GM12892 (cell line): ENCODE measurements around the gene BOLA3.

Experiments used
- POLR2A ChIP-seq: IDR thresholded peaks from 2 replicates; pipeline ENCODE4 v1.6.1; 2011; ENCODE audit warnings: low read depth, low read length, control low read depth
- POLR2AphosphoS5 ChIP-seq: IDR thresholded peaks from 2 replicates; pipeline ENCODE4 v1.6.1; 2011; ENCODE audit warnings: low read depth, low read length, control low read depth
- TAF1 ChIP-seq: IDR thresholded peaks from 2 replicates; pipeline ENCODE4 v1.6.1; 2011; ENCODE audit warnings: low read depth, mild to moderate bottlenecking, control low read depth, low read length, borderline replicate concordance

DNA sequence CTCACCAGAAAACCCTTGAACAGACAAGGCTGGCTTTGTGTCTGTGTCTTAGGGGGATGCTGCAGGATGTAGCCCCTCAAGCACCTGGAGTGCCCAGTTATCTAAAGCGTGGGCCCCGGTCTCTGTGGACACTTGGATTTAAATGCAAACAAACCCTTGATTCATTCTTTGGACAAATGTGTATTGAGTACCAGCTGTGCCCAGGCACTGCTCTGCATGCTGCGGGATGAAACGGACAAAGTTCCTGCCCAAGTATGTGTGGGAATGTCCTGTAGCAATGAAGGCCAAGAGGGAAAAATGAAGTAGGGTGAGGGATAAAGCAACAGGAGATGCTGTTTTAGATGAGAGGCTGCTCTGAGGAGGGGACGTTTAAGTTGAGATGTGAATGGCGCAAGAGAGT is 53.9 kb downstream of the BOLA3 start:
- TF ChIP-seq POLR2AphosphoS5 (no peak), TAF1 (no peak), POLR2A (no peak)
